Psoas muscle (tissue), 8 donors: ENCODE results near the gene MPST. TPM values are rescaled to one million over a fixed set of nuclear protein-coding genes. Genes with fewer than 3 reads are reported as not detected.

Experiments
- ATAC-seq, 4 donors: fragments of 200-7000 bp; cut with Tn5 transposase; one replicate each; pipeline ENCODE4 v1.9.1; 2020; ENCODE audit warnings: moderate library complexity in 3 of 4, mild to moderate bottlenecking in 2 of 4
- DNase-seq, 2 donors: peaks; one replicate each; pipeline ENCODE4 v3.0.0-alpha.2; 2020
- H3K27ac ChIP-seq: fragments of 200-600 bp; one replicate; pipeline ENCODE4 v1.8.0; 2022
- H3K27me3 ChIP-seq, 3 donors: fragments of 200-600 bp in 1 of 3; one replicate each; pipeline versions ENCODE4 v1.6.1 to v1.8.0; 2013 to 2022; ENCODE audit warnings: low read length in 2 of 3, mild to moderate bottlenecking in 2 of 3, moderate library complexity in 1 of 3; ENCODE audit not compliant: insufficient read depth in 3 of 3
- H3K36me3 ChIP-seq, 2 donors: fragments of 200-600 bp in 1 of 2; one replicate each; pipeline versions ENCODE4 v1.6.1 to v1.8.0; 2013 to 2022; ENCODE audit warnings: low read depth in 1 of 2, mild to moderate bottlenecking in 1 of 2, moderate library complexity in 1 of 2; ENCODE audit not compliant: insufficient read depth in 1 of 2
- H3K4me1 ChIP-seq: fragments of 200-600 bp; one replicate; pipeline ENCODE4 v1.8.0; 2022
- H3K4me3 ChIP-seq: fragments of 200-600 bp; one replicate; pipeline ENCODE4 v1.8.0; 2022; ENCODE audit warnings: mild to moderate bottlenecking
- H3K9me3 ChIP-seq: fragments of 200-600 bp; one replicate; pipeline ENCODE4 v1.8.0; 2022
- WGBS, 3 donors: extraction: QIAGEN DNeasy Blood & Tissue Kit; methylation state at CpG; one replicate each; pipeline versions ENCODE4 v1.1.6 to v1.1.7; 2013; 5-methylcytosine and 5-hydroxymethylcytosine counted together
- intact Hi-C, 2 donors: fragments of 100-400 bp; cut with DNase I; formaldehyde crosslinking; loops; one replicate each; pipeline versions ENCODE4 v1.11.0 to v1.14.2; 2022
- long read RNA-seq, 2 donors: library from polyadenylated mRNA; unstranded; transcript quantifications; one replicate each; pipeline ENCODE4 v2.0.0, GENCODE V29; 2021
- polyA plus RNA-seq, 3 donors: library from polyadenylated mRNA; stranded (reverse); fragments of 200-250 nt; gene quantifications; one replicate each; pipeline ENCODE4 v1.2.3, GENCODE V29; 2013
- total RNA-seq, 4 donors: library from RNA; stranded (reverse); fragmentation: NEBNext Ultra II Directional in 2 of 4; extraction: Animal tissue kit (Norgen Biotek cat#: 25700) in 2 of 4; gene quantifications; one replicate each; pipeline versions ENCODE4 v1.2.1 to v1.2.4, GENCODE V29; 2021 to 2023
- TF ChIP-seq, protein P1 (sequence below): fragments of 200-600 bp; IDR thresholded peaks from one replicate; pipeline ENCODE4 v1.8.0; 2022; ENCODE audit warnings: antibody characterized with exemption
- donor health status: healthy with polysubstance abuse.
- donor health status: DM: no; HTN: no; CAD: no; lungs with moderate emphysema.
- donor health status: Bipolar disorder and iron deficiency.
- donor health status: healthy.
- donor health status: DM: yes; HTN: yes; CAD: no.
- donor health status: DM: no; HTN: no; CAD: no.
- donor health status: DM: no; HTN: no; CAD: no.
- donor health status: DM: yes; HTN: yes; CAD: no.

MPST gene
- total RNA-seq (10 to 100 TPM; 31.5 to 58.0 (median 41.7) TPM), polyA plus RNA-seq (10 to 100 TPM; 42.1 to 83.6 (median 67.2) TPM)
- long read RNA-seq, donor 1, transcript MPST-206 (3 exons, 1,331 nt) = major isoform, 68 of 152 reads
- long read RNA-seq, donor 1, transcript MPST-203 (3 exons, 1,345 nt) = minor isoform, 9 of 152 reads
- long read RNA-seq, donor 1, transcript MPST-201 (4 exons, 1,504 nt) = minor isoform, 9 of 152 reads
- long read RNA-seq, donor 1, partial matches to known transcripts = 17 of 152 reads
- long read RNA-seq, donor 1, other reads (novel, unspliced or antisense) = 48 of 152 reads
- long read RNA-seq, donor 2, transcript MPST-206 (3 exons, 1,331 nt) = major isoform, 61 of 161 reads
- long read RNA-seq, donor 2, transcript MPST-203 (3 exons, 1,345 nt) = minor isoform, 9 of 161 reads
- long read RNA-seq, donor 2, partial matches to known transcripts = 24 of 161 reads
- long read RNA-seq, donor 2, other reads (novel, unspliced or antisense) = 64 of 161 reads

DNA sequence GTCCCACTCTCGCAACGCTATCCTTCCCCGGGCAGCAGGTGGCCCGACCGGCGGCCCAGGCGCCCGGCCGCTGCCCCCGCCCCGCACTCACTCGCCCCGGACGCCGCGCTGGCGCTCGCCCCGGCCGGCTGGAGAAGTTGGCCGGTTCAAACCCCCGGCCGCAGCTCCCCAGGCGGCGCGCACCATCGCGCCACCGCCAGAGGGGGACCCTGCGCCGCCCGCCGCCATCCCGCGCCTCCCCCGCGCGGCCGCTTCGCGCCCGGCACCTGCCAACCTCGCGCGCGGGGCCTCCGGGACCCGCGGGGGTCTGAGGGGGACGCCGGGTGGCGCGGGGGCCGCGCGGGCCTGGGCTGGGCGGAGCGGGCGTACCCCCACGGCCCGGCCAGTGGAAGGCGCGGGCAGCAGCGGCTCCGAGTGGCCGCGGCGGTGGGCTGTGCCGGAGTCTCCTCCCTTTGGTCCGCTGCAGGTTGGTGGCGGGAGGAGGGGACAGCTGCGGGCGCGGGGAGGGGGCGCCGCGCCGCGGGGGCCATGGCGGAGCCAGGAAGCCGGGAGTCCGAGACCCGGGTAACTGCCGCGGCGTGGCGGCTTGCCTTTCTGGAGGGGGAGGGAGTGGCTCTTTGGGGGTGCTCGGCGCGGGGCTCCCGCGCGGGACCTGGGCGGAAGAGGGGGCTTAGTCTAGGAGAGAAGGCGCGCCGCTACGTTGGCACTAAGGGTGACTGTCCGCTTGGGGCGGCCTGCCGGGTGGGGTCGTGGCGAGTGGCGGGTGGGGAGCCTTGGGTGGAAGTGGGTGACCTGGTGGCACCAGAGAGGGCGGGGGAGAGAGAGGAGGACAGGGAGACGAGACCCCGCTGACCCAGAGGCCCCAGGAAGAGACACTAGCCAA lies at the start of gene MPST, which contains the start of gene TST:
Gene MPST, plus strand, starts transcription at position 434 of the 883 bp plus-strand sequence. Its CDS starts 95 bp downstream, at position 529.
Gene TST, minus strand, starts transcription at position 139 of the 883 bp plus-strand sequence. CDS start 715 bp downstream, outside the sequence.
- ATAC-seq (peak; percentile 87 to 91 (median 88)), DNase-seq (peak; percentile 84 to 91)
- TF ChIP-seq, protein P1, sequence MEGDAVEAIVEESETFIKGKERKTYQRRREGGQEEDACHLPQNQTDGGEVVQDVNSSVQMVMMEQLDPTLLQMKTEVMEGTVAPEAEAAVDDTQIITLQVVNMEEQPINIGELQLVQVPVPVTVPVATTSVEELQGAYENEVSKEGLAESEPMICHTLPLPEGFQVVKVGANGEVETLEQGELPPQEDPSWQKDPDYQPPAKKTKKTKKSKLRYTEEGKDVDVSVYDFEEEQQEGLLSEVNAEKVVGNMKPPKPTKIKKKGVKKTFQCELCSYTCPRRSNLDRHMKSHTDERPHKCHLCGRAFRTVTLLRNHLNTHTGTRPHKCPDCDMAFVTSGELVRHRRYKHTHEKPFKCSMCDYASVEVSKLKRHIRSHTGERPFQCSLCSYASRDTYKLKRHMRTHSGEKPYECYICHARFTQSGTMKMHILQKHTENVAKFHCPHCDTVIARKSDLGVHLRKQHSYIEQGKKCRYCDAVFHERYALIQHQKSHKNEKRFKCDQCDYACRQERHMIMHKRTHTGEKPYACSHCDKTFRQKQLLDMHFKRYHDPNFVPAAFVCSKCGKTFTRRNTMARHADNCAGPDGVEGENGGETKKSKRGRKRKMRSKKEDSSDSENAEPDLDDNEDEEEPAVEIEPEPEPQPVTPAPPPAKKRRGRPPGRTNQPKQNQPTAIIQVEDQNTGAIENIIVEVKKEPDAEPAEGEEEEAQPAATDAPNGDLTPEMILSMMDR = peak; percentile 52
- peak within 1 kb of the TSS; percentile 92 for H3K4me3 ChIP-seq
- no peaks in the 10 kb centered on the region for H3K27me3 ChIP-seq
- intact Hi-C loops = loop anchor here in 1 of 2 donors (10.0 kb wide), 1 partner anchor 475 kb away; no protein-coding TSS in a partner anchor
- no peaks in the 10 kb centered on the region for H3K9me3 ChIP-seq
- 0 to 1% (median 1%) methylated on average over 50 to 107 of the region's 107 CpGs for WGBS, 3 donors
- H3K36me3 ChIP-seq = peaks cover 0 to 11% of the 10 kb centered on the region in 2 donors
- peaks cover 46% of the 10 kb centered on the region for H3K4me1 ChIP-seq
- peak within 1 kb of the TSS; percentile 86 for H3K27ac ChIP-seq

DNA sequence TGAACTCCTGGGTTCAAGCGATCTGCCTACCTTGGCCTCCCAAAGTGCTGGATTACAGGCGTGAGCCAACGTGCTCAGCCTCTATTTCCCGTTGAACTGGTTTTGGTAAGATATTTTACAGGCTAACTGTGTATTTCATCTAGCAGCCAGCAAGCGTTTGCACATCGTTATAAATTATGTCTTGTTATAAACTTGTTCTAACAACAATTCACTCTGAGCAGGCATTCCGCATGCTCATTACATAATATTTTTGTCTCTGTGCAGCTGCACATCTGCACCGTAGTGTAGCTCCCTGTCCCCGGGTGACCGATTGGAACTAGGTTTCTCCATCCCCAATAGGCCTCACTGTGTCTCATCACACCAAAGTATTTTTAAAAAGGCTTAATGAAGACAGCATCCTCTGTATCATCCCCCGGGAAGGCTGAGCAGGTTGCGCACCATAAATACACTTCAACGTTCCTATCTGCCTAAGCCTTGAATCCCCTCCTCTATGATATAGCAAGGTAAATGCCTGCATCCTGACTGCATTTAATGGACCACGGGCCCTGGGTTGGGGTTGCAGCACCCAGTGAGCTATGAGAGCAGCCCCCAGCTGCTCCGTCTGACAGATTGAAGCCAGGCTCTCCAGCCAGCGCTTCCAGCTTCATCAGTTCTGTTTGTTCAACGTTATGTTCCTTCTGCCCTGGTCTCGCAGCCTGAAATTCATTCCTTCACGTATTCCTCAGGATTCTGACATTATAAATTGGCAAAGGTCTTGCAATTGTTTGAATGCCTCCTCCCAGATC lies 48.0 kb upstream of the MPST start:
- Histone ChIP-seq H3K27me3 (peaks cover 0 to 6% (median 0%) of the 10 kb centered on the region in 3 donors), H3K27ac (no peak overlapping the region), H3K4me3 (no peak overlapping the region), H3K9me3 (no peaks in the 10 kb centered on the region), H3K36me3 (no peaks in the 10 kb centered on the region), H3K4me1 (no peaks in the 10 kb centered on the region)
- 57 to 65% (median 62%) methylated on average over 19 of the region's 19 CpGs for WGBS, 3 donors
- ATAC-seq (no peak), DNase-seq (no peak)
- intact Hi-C loops = loop anchor here in 1 of 2 donors (10.0 kb wide), 1 partner anchor 117 kb away; no protein-coding TSS in a partner anchor
- TF ChIP-seq, protein P1 = no peak

GRCh38 chr22:36976606-36977005 lies 42.9 kb upstream of the MPST start:
- Histone ChIP-seq H3K36me3 (no peaks in the 10 kb centered on the region), H3K9me3 (no peaks in the 10 kb centered on the region), H3K4me3 (no peak overlapping the region), H3K27ac (no peak overlapping the region), H3K27me3 (peaks cover 0 to 8% (median 3%) of the 10 kb centered on the region in 3 donors), H3K4me1 (peaks cover 4% of the 10 kb centered on the region)
- no peak for DNase-seq
- WGBS, 3 donors = 82 to 88% (median 86%) methylated on average over 4 of the region's 4 CpGs
- no peak for ATAC-seq
- TF ChIP-seq, protein P1 = no peak
- intact Hi-C loops = loop anchor here (2.0 to 10.0 kb wide), 5 partner anchors 119 to 432 kb away; no protein-coding TSS in a partner anchor

GRCh38 chr22:36977401-36977861 lies 42.1 kb upstream of the MPST start:
- peaks cover 0 to 14% (median 8%) of the 10 kb centered on the region in 3 donors for H3K27me3 ChIP-seq
- H3K9me3 ChIP-seq = no peaks in the 10 kb centered on the region
- DNase-seq (peak; percentile 45 to 73), ATAC-seq (peak; percentile 29 to 79 (median 66))
- H3K36me3 ChIP-seq = no peaks in the 10 kb centered on the region
- 16 to 30% (median 16%) methylated on average over 13 of the region's 13 CpGs for WGBS, 3 donors
- TF ChIP-seq, protein P1 = no peak
- no peak overlapping the region for H3K27ac ChIP-seq
- peaks cover 4% of the 10 kb centered on the region for H3K4me1 ChIP-seq
- peak overlapping the region; percentile 64 for H3K4me3 ChIP-seq
- intact Hi-C loops = loop anchor here (2.0 to 10.0 kb wide), 5 partner anchors 120 to 433 kb away; no protein-coding TSS in a partner anchor
